GM04503 (cell line): Measurements from ENCODE around the gene LRRC1.
A peak's percentile ranks its signal among the peaks of the same experiment; 100 is the strongest.
"Not testable (repeated sequence)": the region's sequence is repeated elsewhere in the genome, so short reads cannot be mapped to it uniquely, and the experiment has no call there.

Experiments used
- DNase-seq: peaks from one replicate; pipeline ENCODE4 v3.0.0-alpha.2; 2012; ENCODE audit warnings: low read depth

The LRRC1 gene

GRCh38 chr6:53794720-53795339, at the start of gene LRRC1:
Gene LRRC1 (plus strand): TSS chr6:53795005. CDS start chr6:53795257, 252 bp downstream.
- peak; percentile 42 for DNase-seq

- DNase-seq: no peak
These were observed 48.2 kb upstream of the LRRC1 start for GRCh38 chr6:53746442-53747103.

- DNase-seq: no peak
These were observed 44.7 kb upstream of the LRRC1 start for GRCh38 chr6:53750052-53750650.

- no peak for DNase-seq
These were observed 43.4 kb upstream of the LRRC1 start for GRCh38 chr6:53751417-53751816.

GRCh38 chr6:53752440-53752839, 42.4 kb upstream of the LRRC1 start:
- DNase-seq: no peak

GRCh38 chr6:53752856-53753255, 41.9 kb upstream of the LRRC1 start:
- peak; percentile 26 for DNase-seq

GRCh38 chr6:53754330-53754729, 40.5 kb upstream of the LRRC1 start:
- DNase-seq: no peak

- DNase-seq: no peak
These were observed 38.4 kb upstream of the LRRC1 start for GRCh38 chr6:53756396-53756795.

- no peak for DNase-seq
These were observed 36.3 kb upstream of the LRRC1 start for GRCh38 chr6:53758496-53758895.

- DNase-seq: no peak
These were observed 33.8 kb upstream of the LRRC1 start for GRCh38 chr6:53761036-53761435.

- no peak for DNase-seq
These were observed 29.5 kb upstream of the LRRC1 start for GRCh38 chr6:53765270-53765669.

GRCh38 chr6:53766930-53767329, 27.9 kb upstream of the LRRC1 start:
- DNase-seq: no peak

- DNase-seq: no peak
These were observed 26.9 kb upstream of the LRRC1 start for GRCh38 chr6:53767941-53768340.

- DNase-seq: no peak
These were observed 26.2 kb upstream of the LRRC1 start for GRCh38 chr6:53768636-53769035.

GRCh38 chr6:53770780-53771249, 24.0 kb upstream of the LRRC1 start:
- no peak for DNase-seq

- peak; percentile 32 for DNase-seq
These were observed 22.8 kb upstream of the LRRC1 start for GRCh38 chr6:53771785-53772624.

- DNase-seq: no peak
These were observed 21.6 kb upstream of the LRRC1 start for GRCh38 chr6:53773044-53773696.

GRCh38 chr6:53776152-53776551, 18.7 kb upstream of the LRRC1 start:
- DNase-seq: not testable (repeated sequence)

- not testable (repeated sequence) for DNase-seq
These were observed 9.8 kb upstream of the LRRC1 start for GRCh38 chr6:53784991-53785390.

GRCh38 chr6:53786832-53787231, 8.0 kb upstream of the LRRC1 start:
- DNase-seq: no peak

GRCh38 chr6:53790886-53791285, 3.9 kb upstream of the LRRC1 start:
- DNase-seq: no peak

- no peak for DNase-seq
These were observed 2.8 kb upstream of the LRRC1 start for GRCh38 chr6:53792016-53792415.
